Measurements from ENCODE around the gene HIF1A.

DNA sequence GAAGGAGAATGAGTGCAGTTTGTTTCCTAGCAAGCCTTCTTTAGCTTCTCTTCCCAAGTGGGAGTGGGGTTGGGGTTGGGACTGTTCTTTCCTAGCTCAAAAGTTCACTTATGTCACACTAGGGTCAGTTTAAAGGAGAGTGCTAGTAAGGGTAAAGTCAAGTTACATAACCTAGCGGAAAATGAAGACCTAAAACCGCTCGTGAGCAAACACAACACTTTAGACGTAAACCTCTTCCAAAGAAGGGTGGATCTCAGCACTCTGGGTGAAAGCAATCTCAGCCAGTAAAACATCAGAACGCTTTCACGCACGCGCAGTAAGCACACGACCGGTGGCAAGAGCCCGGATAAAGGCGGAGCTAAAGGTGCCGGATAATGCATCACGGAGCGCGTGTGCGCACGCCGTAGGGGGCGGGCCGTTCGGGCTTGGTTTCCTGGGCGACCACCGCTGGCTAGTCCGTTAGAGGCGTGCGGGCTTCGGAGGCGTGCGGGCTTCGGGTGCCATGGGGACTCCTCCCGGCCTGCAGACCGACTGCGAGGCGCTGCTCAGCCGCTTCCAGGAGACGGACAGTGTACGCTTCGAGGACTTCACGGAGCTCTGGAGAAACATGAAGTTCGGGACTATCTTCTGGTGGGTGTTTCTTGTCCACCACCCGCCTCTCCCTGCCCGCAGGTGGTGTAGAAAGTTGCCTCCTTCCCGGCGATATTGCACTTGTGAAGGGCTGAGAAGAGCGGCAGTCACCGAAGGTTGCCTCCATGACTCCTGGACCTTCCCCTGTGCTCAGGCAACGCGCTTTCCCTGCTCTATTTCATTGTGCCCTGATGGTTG is 66.9 kb downstream of the HIF1A start, which contains the start of gene SNAPC1:
- TF ChIP-seq, protein P1, sequence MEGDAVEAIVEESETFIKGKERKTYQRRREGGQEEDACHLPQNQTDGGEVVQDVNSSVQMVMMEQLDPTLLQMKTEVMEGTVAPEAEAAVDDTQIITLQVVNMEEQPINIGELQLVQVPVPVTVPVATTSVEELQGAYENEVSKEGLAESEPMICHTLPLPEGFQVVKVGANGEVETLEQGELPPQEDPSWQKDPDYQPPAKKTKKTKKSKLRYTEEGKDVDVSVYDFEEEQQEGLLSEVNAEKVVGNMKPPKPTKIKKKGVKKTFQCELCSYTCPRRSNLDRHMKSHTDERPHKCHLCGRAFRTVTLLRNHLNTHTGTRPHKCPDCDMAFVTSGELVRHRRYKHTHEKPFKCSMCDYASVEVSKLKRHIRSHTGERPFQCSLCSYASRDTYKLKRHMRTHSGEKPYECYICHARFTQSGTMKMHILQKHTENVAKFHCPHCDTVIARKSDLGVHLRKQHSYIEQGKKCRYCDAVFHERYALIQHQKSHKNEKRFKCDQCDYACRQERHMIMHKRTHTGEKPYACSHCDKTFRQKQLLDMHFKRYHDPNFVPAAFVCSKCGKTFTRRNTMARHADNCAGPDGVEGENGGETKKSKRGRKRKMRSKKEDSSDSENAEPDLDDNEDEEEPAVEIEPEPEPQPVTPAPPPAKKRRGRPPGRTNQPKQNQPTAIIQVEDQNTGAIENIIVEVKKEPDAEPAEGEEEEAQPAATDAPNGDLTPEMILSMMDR (IDR thresholded peaks at IDR 0.05; ENCODE audit: low read depth, low read length, poor library complexity, severe bottlenecking): no peak
- no peak for TF ChIP-seq EZH2phosphoT487 (IDR thresholded peaks at IDR 0.05; ENCODE audit: borderline replicate concordance, low read length)
